Heart right ventricle (tissue), 16 donors: Measurements from ENCODE around the gene OLFM1. TPM values are rescaled to one million over a fixed set of nuclear protein-coding genes. Genes with fewer than 3 reads are reported as not detected.

Experiments
- ATAC-seq, 8 donors: fragments of 200-7000 bp; cut with Tn5 transposase; one replicate each; pipeline ENCODE4 v1.9.1; 2020; ENCODE audit warnings: mild to moderate bottlenecking in 8 of 8, moderate library complexity in 8 of 8, moderate number of reproducible peaks in 1 of 8
- DNase-seq, 2 donors: peaks; one replicate each; pipeline ENCODE4 v3.0.0-alpha.2; 2020
- H3K27ac ChIP-seq, 10 donors: fragments of 200-600 bp; sonication (generic) in 2 of 10; one replicate each; pipeline versions ENCODE4 v1.5.0 to v1.8.0; 2020 to 2022; ENCODE audit warnings: mild to moderate bottlenecking in 3 of 10
- H3K27me3 ChIP-seq, 7 donors: fragments of 200-600 bp; one replicate each; pipeline ENCODE4 v1.8.0; 2021 to 2022; ENCODE audit warnings: mild to moderate bottlenecking in 2 of 7
- H3K36me3 ChIP-seq, 9 donors: fragments of 200-600 bp; sonication (generic) in 1 of 9; one replicate each; pipeline versions ENCODE4 v1.5.0 to v1.8.0; 2020 to 2022; ENCODE audit warnings: mild to moderate bottlenecking in 2 of 9
- H3K4me1 ChIP-seq, 9 donors: fragments of 200-600 bp; sonication (generic) in 1 of 9; one replicate each; pipeline versions ENCODE4 v1.5.0 to v1.8.0; 2020 to 2022; ENCODE audit warnings: mild to moderate bottlenecking in 4 of 9
- H3K4me3 ChIP-seq, 10 donors: fragments of 200-600 bp; sonication (generic) in 2 of 10; one replicate each; pipeline versions ENCODE4 v1.5.0 to v1.8.0; 2020 to 2022; ENCODE audit warnings: mild to moderate bottlenecking in 7 of 10, moderate library complexity in 2 of 10
- H3K9me3 ChIP-seq, 11 donors: fragments of 200-600 bp in 10 of 11; sonication (generic) in 2 of 11; one replicate each; pipeline versions ENCODE4 v1.5.0 to v1.8.0; 2013 to 2022; ENCODE audit warnings: mild to moderate bottlenecking in 2 of 11, control low read depth in 1 of 11, moderate library complexity in 1 of 11
- CTCF ChIP-seq, 9 donors: fragments of 200-600 bp; sonication (generic) in 2 of 9; IDR thresholded peaks; one replicate each; pipeline versions ENCODE4 v1.5.0 to v1.8.0; 2021 to 2022; ENCODE audit warnings: antibody characterized with exemption in 9 of 9, mild to moderate bottlenecking in 5 of 9, moderate library complexity in 1 of 9
- WGBS, 2 donors: extraction: QIAGEN DNeasy Blood & Tissue Kit; methylation state at CpG; one replicate each; pipeline ENCODE4 v1.1.7; 2013; ENCODE audit warnings: inconsistent platforms in 1 of 2; 5-methylcytosine and 5-hydroxymethylcytosine counted together
- intact Hi-C, 10 donors: fragments of 100-400 bp; cut with DNase I; formaldehyde crosslinking; loops; one replicate each; pipeline versions ENCODE4 v1.11.1 to v1.14.2; 2022
- polyA plus RNA-seq, 2 donors: library from polyadenylated mRNA; stranded (reverse); fragments of 200-250 nt; gene quantifications; one replicate each; pipeline ENCODE4 v1.2.3, GENCODE V29; 2013
- total RNA-seq, 10 donors: library from RNA; stranded (reverse); fragmentation: NEBNext Ultra II Directional in 3 of 10; extraction: Animal tissue kit (Norgen Biotek cat#: 25700) in 3 of 10; gene quantifications; one replicate each; pipeline versions ENCODE4 v1.2.1 to v1.2.4, GENCODE V29; 2021 to 2023
- donor health status: Arrhythmogenic right ventricular cardiomyopathy.
- donor health status: ischemic (EF 13 %, LVEDD 7.1; RV severe dilation, severe dysfunction).
- donor health status: healthy with polysubstance abuse.
- donor health status: DM: no; HTN: yes; CAD: no.
- donor health status: DM: no; HTN: no; CAD: no.
- donor health status: ischemic (EF 25% LVEDD 6.9; RV normal size, moderate dysfunction).
- donor health status: ischemic (EF 25% LVEDD 5.7; RV mildly dilated, moderate dysfunction).
- donor health status: healthy.
- donor health status: DM: yes; HTN: yes; CAD: no.
- donor health status: Ischemic cardiomyopathy.
- donor health status: ischemic (EF 35%, LVEDD 5.7; RV mildly dilated, moderate dysfunction).
- donor health status: nonischemic (EF 11% LVEDD 7.7; RV severe dilation, severe dysfunction).
- donor health status: DM: yes; HTN: yes; CAD: no.
- donor health status: PGD.
- donor health status: ischemic (EF 29% LVEDD 5.4; RV normal size, mild dysfunction).
- donor health status: nonischemic (EF 23%, LVEDD 6.1; RV moderate dilation, normal function).

Gene OLFM1
- total and polyA plus RNA-seq, 12 donors: 3.3 to 14.9 (median 6.5) TPM

- Histone ChIP-seq H3K27ac (no peak overlapping the region), H3K9me3 (no peaks in the 10 kb centered on the region), H3K4me3 (no peak overlapping the region), H3K27me3 (peaks cover 0 to 62% (median 47%) of the 10 kb centered on the region in 7 donors), H3K36me3 (no peaks in the 10 kb centered on the region), H3K4me1 (peaks cover 0 to 3% (median 2%) of the 10 kb centered on the region in 9 donors)
- intact Hi-C loops: loop anchor here in 2 of 10 donors (10.0 kb wide), 2 partner anchors 295 to 375 kb away; no protein-coding TSS in a partner anchor
- no peak for TF ChIP-seq CTCF (IDR thresholded peaks at IDR 0.05)
- no peak for DNase-seq
- no peak for ATAC-seq
- WGBS, 2 donors: 33 to 37% methylated on average over 15 of the region's 15 CpGs
Observed at GRCh38 chr9:135069558-135070197, 17.8 kb upstream of the OLFM1 start.

GRCh38 chr9:135070198-135070951 is 17.1 kb upstream of the OLFM1 start:
- intact Hi-C loops: loop anchor here in 2 of 10 donors (10.0 kb wide), 2 partner anchors 296 to 376 kb away; no protein-coding TSS in a partner anchor
- Histone ChIP-seq H3K9me3 (no peaks in the 10 kb centered on the region), H3K4me3 (no peak overlapping the region), H3K27ac (no peak overlapping the region), H3K27me3 (peaks cover 0 to 56% (median 42%) of the 10 kb centered on the region in 7 donors), H3K4me1 (peaks cover 0 to 7% (median 5%) of the 10 kb centered on the region in 9 donors), H3K36me3 (no peaks in the 10 kb centered on the region)
- WGBS, 2 donors: 43 to 49% methylated on average over 22 of the region's 22 CpGs
- TF ChIP-seq CTCF (IDR thresholded peaks at IDR 0.05): no peak
- no peak for ATAC-seq
- no peak for DNase-seq

- Histone ChIP-seq H3K4me3 (no peak overlapping the region), H3K4me1 (peaks cover 0 to 15% (median 11%) of the 10 kb centered on the region in 9 donors), H3K27ac (no peak overlapping the region), H3K27me3 (peaks cover 0 to 55% (median 37%) of the 10 kb centered on the region in 7 donors), H3K9me3 (no peaks in the 10 kb centered on the region), H3K36me3 (no peaks in the 10 kb centered on the region)
- ATAC-seq (no peak), DNase-seq (no peak)
- no peak for TF ChIP-seq CTCF (IDR thresholded peaks at IDR 0.05)
- intact Hi-C loops: loop anchor here in 2 of 10 donors (10.0 kb wide), 2 partner anchors 296 to 376 kb away; no protein-coding TSS in a partner anchor
- 68 to 70% methylated on average over 16 of the region's 16 CpGs for WGBS, 2 donors
Observed at GRCh38 chr9:135070964-135071735, 16.3 kb upstream of the OLFM1 start.
